HCT116 (cell line): ENCODE results near the gene PHF20. TPM values are rescaled to one million over a fixed set of nuclear protein-coding genes. Genes with fewer than 3 reads are reported as not detected.
A peak's percentile ranks its signal among the peaks of the same experiment; 100 is the strongest.

Source experiments
- ATAC-seq: fragments of 200-7000 bp; cut with Tn5 transposase; 2 replicates; pipeline ENCODE4 v1.9.1; 2020; ENCODE audit warnings: mild to moderate bottlenecking, moderate library complexity
- BruUV-seq: library from RNA; stranded (reverse); fragments of 400-500 nt; replicated peaks from 2 replicates; lab custom pipeline; 2021; lab: Mats Ljungman, UMichigan
- CTCF ChIA-PET: fragments of 300-600 bp; sonication (Branson Sonifier 250); formaldehyde crosslinking; loops from one replicate; lab custom pipeline; 2021; ENCODE audit warnings: antibody characterized with exemption; lab: Charles Lee
- POLR2A ChIA-PET: fragments of 300-600, 350-600 bp; sonication (Branson Sonifier 250); formaldehyde crosslinking; loops from one replicate; lab custom pipeline; 2021; ENCODE audit warnings: antibody characterized with exemption; lab: Charles Lee
- RAD21 ChIA-PET, 2 experiments: fragments of 300-600 bp; sonication (Branson Sonifier 250); formaldehyde crosslinking; loops; one replicate each; lab custom pipeline; 2023; ENCODE audit warnings: low total read pairs in 2 of 2; ENCODE audit not compliant: uncharacterized antibody in 2 of 2, unreplicated experiment in 2 of 2, low non-redundant PET in 1 of 2; lab: Charles Lee
- DNase-seq: peaks from one replicate; pipeline ENCODE4 v3.0.0-alpha.2; 2010; ENCODE audit warnings: low read depth, low spot score
- H2AFZ ChIP-seq: fragments of 200-600 bp; shearing (Covaris generic), sonication (generic); 2 replicates; pipeline ENCODE4 v1.6.1; 2017; ENCODE audit warnings: low read depth, mixed run types, mixed read lengths, antibody characterized with exemption, low read length; ENCODE audit not compliant: poor library complexity, severe bottlenecking
- H3K27ac ChIP-seq: 2 replicates; pipeline ENCODE4 v1.5.1; 2012; ENCODE audit warnings: low read depth, low read length
- H3K27me3 ChIP-seq: fragments of 200-600 bp; sonication (generic); 2 replicates; pipeline ENCODE4 v1.6.1; 2016; ENCODE audit warnings: mixed run types, low read length, mixed read lengths; ENCODE audit not compliant: insufficient read depth
- H3K36me3 ChIP-seq, 2 experiments: fragments of 200-500 bp in 1 of 2; fragments of 200-600 bp in 1 of 2; sonication (Bioruptor generic) in 1 of 2; sonication (generic) in 1 of 2; 2 replicates each; pipeline versions ENCODE4 v1.5.1 to v1.6.1; 2014 to 2016; ENCODE audit warnings: low read length in 2 of 2, inconsistent platforms in 1 of 2, mixed read lengths in 1 of 2, mixed run types in 1 of 2; ENCODE audit not compliant: insufficient read depth in 2 of 2, control insufficient read depth in 1 of 2
- H3K4me1 ChIP-seq, 2 experiments: fragments of 200-600 bp in 1 of 2; sonication (generic) in 1 of 2; 2 replicates each; pipeline versions ENCODE4 v1.5.1 to v1.6.1; 2012 to 2017; ENCODE audit warnings: low read length in 2 of 2, inconsistent platforms in 1 of 2, mild to moderate bottlenecking in 1 of 2, mixed read lengths in 1 of 2, mixed run types in 1 of 2, moderate library complexity in 1 of 2; ENCODE audit not compliant: insufficient read depth in 2 of 2, control insufficient read depth in 1 of 2
- H3K4me2 ChIP-seq: fragments of 200-600 bp; sonication (generic); 2 replicates; pipeline ENCODE4 v1.6.1; 2017; ENCODE audit warnings: mixed run types, low read length, mixed read lengths
- H3K4me3 ChIP-seq, 2 experiments: fragments of 200-600 bp in 1 of 2; sonication (generic) in 1 of 2; replicated peaks in 1 of 2; 2 replicates each; pipeline ENCODE4 v1.5.1; 2011 to 2016; ENCODE audit warnings: low read length in 2 of 2, control low read depth in 1 of 2, low read depth in 1 of 2, mild to moderate bottlenecking in 1 of 2, mixed read lengths in 1 of 2, mixed run types in 1 of 2
- H3K79me2 ChIP-seq: fragments of 200-600 bp; sonication (generic); 2 replicates; pipeline ENCODE4 v1.6.1; 2017; ENCODE audit warnings: mild to moderate bottlenecking, mixed run types, low read length, moderate library complexity, mixed read lengths; ENCODE audit not compliant: insufficient read depth
- H3K9ac ChIP-seq: fragments of 200-600 bp; sonication (generic); 2 replicates; pipeline ENCODE4 v1.6.1; 2016; ENCODE audit warnings: low read length, mixed read lengths
- H3K9me2 ChIP-seq: fragments of 200-600 bp; sonication (generic), shearing (Covaris generic); 2 replicates; pipeline ENCODE4 v1.6.1; 2017; ENCODE audit warnings: mixed run types, mild to moderate bottlenecking, moderate library complexity; ENCODE audit not compliant: insufficient read depth
- H3K9me3 ChIP-seq, 2 experiments: fragments of 200-500 bp in 1 of 2; fragments of 200-600 bp in 1 of 2; sonication (Bioruptor generic) in 1 of 2; sonication (generic) in 1 of 2; 2 replicates each; pipeline ENCODE4 v1.6.1; 2014 to 2017; ENCODE audit warnings: low read length in 2 of 2, mixed read lengths in 2 of 2, inconsistent platforms in 1 of 2, low read depth in 1 of 2, mild to moderate bottlenecking in 1 of 2, mixed run types in 1 of 2, moderate library complexity in 1 of 2; ENCODE audit not compliant: control insufficient read depth in 1 of 2, insufficient read depth in 1 of 2
- H4K20me1 ChIP-seq: fragments of 200-600 bp; sonication (generic), shearing (Covaris generic); 2 replicates; pipeline ENCODE4 v1.6.1; 2017; ENCODE audit warnings: mixed run types, mild to moderate bottlenecking, moderate library complexity; ENCODE audit not compliant: insufficient read depth
- CBX3 ChIP-seq: IDR thresholded peaks from 2 replicates; pipeline ENCODE4 v1.6.1; 2012; ENCODE audit warnings: low read depth
- CEBPB ChIP-seq: IDR thresholded peaks from 2 replicates; pipeline ENCODE4 v1.6.1; 2012; ENCODE audit warnings: low read depth
- CTCF ChIP-seq, 3 experiments: fragments of 200-600 bp in 1 of 3; sonication (generic) in 1 of 3; IDR thresholded peaks in 2 of 3; conservative IDR thresholded peaks in 1 of 3; 2 replicates each; pipeline ENCODE4 v1.5.1; 2012 to 2017; ENCODE audit warnings: low read depth in 2 of 3, low read length in 2 of 3, antibody characterized with exemption in 1 of 3, borderline replicate concordance in 1 of 3, control low read depth in 1 of 3, mild to moderate bottlenecking in 1 of 3, mixed read lengths in 1 of 3, mixed run types in 1 of 3, moderate library complexity in 1 of 3; ENCODE audit not compliant: insufficient read depth in 1 of 3
- EGR1 ChIP-seq: IDR thresholded peaks from 2 replicates; pipeline ENCODE4 v1.6.1; 2012; ENCODE audit warnings: low read depth
- EZH2 ChIP-seq: fragments of 200-600 bp; sonication (generic); IDR thresholded peaks from 2 replicates; pipeline ENCODE4 v1.6.1; 2017; ENCODE audit warnings: antibody characterized with exemption, mixed run types
- JUND ChIP-seq: IDR thresholded peaks from 2 replicates; pipeline ENCODE4 v1.6.1; 2012
- MAX ChIP-seq: IDR thresholded peaks from 2 replicates; pipeline ENCODE4 v1.6.1; 2012
- POLR2AphosphoS5 ChIP-seq: IDR thresholded peaks from 2 replicates; pipeline ENCODE4 v1.6.1; 2011; ENCODE audit warnings: mild to moderate bottlenecking, low read depth, low read length, moderate library complexity
- RAD21 ChIP-seq: IDR thresholded peaks from 2 replicates; pipeline ENCODE4 v1.6.1; 2012; ENCODE audit warnings: low read depth, mild to moderate bottlenecking
- REST ChIP-seq: IDR thresholded peaks from 2 replicates; pipeline ENCODE4 v1.6.1; 2012; ENCODE audit warnings: low read depth
- SIN3A ChIP-seq: IDR thresholded peaks from 2 replicates; pipeline ENCODE4 v1.6.1; 2012; ENCODE audit warnings: low read depth
- SRF ChIP-seq: IDR thresholded peaks from 2 replicates; pipeline ENCODE4 v1.6.1; 2012; ENCODE audit warnings: low read depth
- ZBTB33 ChIP-seq: IDR thresholded peaks from 2 replicates; pipeline ENCODE4 v1.6.1; 2011; ENCODE audit warnings: mild to moderate bottlenecking, low read length, moderate library complexity; ENCODE audit not compliant: insufficient replicate concordance; ENCODE audit errors: extremely low read depth
- intact Hi-C: fragments of 100-400 bp; cut with micrococcal nuclease; formaldehyde crosslinking; loops from 2 replicates; pipeline ENCODE4 v1.10.0; 2022
- total RNA-seq: library from RNA; stranded (reverse); gene quantifications from one replicate; pipeline ENCODE4 v1.2.1, GENCODE V29; 2021; ENCODE audit not compliant: unreplicated experiment

Gene PHF20
- total RNA-seq, 1 experiment from 2014 or later = 40.8 TPM

- Histone ChIP-seq H3K27ac (no peak overlapping the region), H3K36me3 (peaks cover 9 to 11% of the 10 kb centered on the region in 2 experiments; a peak in 3 of 4 replicates), H3K9ac (no peak overlapping the region)
- BruUV-seq = TSS peak; percentile 67
- DNase-seq = no peak
- TF ChIP-seq EGR1 = no peak
- TF ChIP-seq RAD21 = no peak
- TF ChIP-seq REST = no peak
- no peak for TF ChIP-seq EZH2
- TF ChIP-seq JUND = no peak
- no peak for TF ChIP-seq CEBPB
- TF ChIP-seq SRF = no peak
- TF ChIP-seq MAX = no peak
- no peak for TF ChIP-seq POLR2AphosphoS5
- no peak for TF ChIP-seq CBX3
- no peak for TF ChIP-seq SIN3A
- TF ChIP-seq CTCF (IDR thresholded peaks at IDR 0.05 in 2 of 3, conservative IDR thresholded peaks at IDR 0.05 in 1 of 3; ENCODE audit: borderline replicate concordance in 1 of 3, insufficient read depth in 1 of 3, low read depth in 2 of 3, low read length in 2 of 3) = no peak
- TF ChIP-seq ZBTB33 = no peak
- TF ChIP-seq, all 23 proteins: peak for 0
- no peak overlapping the region for H3K4me3 ChIP-seq
- H3K79me2 ChIP-seq = peaks cover 8% of the 10 kb centered on the region
- H3K27me3 ChIP-seq = no peaks in the 10 kb centered on the region
- H2AFZ ChIP-seq = no peak overlapping the region
- CTCF ChIA-PET = no interaction called here
- intact Hi-C loops = no loop called here
- no peaks in the 10 kb centered on the region for H4K20me1 ChIP-seq
- no peaks in the 10 kb centered on the region for H3K9me2 ChIP-seq
- POLR2A ChIA-PET = no interaction called here
- no peaks in the 10 kb centered on the region for H3K9me3 ChIP-seq
- RAD21 ChIA-PET = no interaction called here
- H3K4me2 ChIP-seq = no peak overlapping the region
- ATAC-seq = no peak
- peaks cover 6 to 9% of the 10 kb centered on the region in 2 experiments for H3K4me1 ChIP-seq
Measured at GRCh38 chr20:35801865-35802264, 30.1 kb downstream of the PHF20 start.
